Activated gamma-delta T cell treated with Interleukin-2 at 50 U/mL for 16 hours (primary cell): Measurements from ENCODE around the gene RANBP9.
A peak's percentile ranks its signal among the peaks of the same experiment; 100 is the strongest.

ENCODE experiments used
- DNase-seq: peaks from one replicate; pipeline ENCODE4 v3.0.0-alpha.2; 2020

Gene RANBP9

DNA sequence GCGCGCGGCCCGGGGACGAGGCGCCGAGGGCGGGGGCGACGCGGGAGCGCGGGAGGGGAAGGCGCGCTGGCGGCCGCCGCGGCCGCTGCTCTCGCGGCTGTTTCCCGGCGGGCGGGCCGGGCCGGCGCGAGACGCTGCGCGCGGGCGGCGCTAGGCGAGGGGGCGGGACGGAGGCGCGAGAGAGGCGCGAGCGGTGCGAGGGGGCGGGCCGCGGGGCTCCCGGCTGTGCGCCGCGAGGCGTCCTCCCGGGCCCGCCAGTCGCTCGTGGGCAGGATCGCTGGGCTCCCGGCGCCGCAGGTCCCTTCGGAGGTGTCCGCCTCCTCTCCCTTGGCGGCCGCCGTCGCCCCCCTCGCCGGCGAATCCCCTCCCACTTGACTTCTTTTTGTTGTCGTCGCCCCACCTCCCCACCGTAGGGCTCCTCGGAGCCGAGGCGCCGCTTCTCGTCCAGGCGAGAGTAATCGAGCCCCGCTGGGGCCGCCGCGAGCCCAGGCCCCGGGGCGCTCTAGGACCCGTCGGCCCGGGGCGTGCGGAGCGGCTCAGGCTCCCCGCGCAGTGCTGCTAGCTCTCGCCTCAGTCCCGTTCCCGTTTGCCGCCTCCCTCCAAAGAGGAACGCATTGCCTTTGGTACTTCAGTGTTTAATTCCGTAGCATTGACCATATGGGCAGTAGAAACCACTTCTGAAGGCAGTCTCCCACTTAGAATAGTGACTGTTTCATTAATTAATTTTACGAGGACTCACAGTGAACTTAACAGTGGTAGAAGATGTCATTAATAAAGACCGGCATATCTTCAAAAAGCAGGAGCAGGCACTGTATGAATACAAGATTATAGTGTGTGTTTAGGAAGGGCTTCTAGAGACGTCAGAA lies at the start of gene RANBP9:
Gene RANBP9 (minus strand): TSS at position 103 of the 866 bp plus-strand sequence. CDS start 330 bp downstream, outside the sequence.
- peak; percentile 88 for DNase-seq

DNA sequence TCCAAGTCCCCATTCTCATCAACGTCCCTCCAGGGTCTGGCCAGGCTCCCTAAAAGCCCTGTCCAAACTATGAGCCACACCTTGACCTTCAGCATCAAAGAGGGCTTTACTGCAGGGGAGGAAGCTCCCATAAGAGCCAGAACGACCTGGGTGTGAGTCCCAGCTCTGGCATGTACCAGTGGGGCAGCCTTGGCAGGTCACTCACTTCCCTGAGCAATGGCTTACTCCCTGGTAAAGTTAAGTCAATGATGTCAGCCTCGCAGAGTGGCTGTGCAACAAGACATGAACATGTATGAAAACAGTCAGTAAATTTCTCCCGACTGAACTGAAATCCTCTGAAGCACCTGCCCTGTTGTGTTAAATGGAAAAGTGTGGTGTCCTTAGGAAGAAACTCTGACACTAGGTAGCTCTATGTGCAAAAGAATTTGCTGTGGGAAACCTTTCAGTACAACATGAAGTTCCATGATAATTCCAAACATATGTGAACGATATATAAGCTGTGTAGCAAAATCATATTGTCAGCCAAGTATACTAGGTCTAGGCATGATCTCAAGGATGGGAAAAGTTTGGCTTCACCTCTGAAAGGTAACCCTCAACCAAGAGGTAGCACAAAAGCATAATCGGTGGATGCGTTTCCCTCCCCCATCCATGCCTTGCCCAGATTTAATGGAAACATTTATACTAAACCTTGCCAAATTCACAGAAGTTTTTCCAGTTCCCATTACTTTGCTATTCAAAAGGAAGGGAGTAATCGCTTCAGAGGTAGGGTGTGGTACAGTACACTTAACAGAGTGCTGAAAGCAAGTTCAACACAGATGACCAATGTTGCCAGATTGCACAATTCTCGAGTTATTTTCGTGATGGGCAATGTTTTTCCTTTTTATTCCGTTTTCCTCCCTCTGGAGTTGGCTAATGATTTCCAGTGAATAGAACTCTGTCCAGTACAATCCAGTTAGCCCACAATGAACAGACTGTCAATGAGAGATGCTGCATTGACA lies 49.0 kb upstream of the RANBP9 start:
- DNase-seq: no peak

DNA sequence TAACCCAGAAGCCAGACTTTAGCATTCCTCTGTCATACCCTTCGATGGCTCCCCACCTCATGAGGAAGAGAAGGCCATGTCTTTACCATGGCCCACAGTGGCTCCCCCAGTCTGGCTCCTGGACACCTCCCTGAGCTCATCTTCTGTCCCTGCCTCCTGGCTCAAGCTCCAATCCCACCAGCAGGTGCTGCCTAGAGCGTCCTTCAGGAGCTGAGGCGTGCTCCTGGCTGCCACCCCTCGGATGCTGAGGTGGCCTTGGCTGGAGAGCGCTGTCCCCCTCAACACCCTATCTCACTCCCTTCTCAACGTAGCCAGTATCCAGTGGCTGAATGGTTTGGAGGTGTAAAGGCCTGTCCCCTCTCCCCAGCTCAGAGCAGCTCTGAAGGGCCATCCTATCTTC lies 47.4 kb upstream of the RANBP9 start:
- no peak for DNase-seq

DNA sequence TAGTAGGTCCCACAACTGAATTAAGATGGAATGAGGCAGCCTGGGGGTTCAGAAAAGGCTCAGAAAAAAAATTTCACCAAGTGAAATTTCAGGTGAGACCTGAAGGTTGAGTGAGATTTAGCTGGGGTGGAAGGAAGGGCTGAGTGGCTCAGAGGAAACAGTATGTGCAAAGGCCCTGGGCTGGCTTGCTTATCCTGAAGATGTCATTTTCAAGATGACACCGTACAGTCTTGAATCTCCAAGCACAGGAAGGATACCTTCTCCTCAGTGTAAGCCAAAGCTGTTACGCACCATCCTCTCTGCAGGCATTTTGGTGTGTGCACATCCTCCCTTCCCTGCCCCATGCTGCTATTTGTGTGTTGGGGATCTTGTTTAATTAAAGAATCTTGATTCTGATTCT lies 43.0 kb upstream of the RANBP9 start:
- no peak for DNase-seq

DNA sequence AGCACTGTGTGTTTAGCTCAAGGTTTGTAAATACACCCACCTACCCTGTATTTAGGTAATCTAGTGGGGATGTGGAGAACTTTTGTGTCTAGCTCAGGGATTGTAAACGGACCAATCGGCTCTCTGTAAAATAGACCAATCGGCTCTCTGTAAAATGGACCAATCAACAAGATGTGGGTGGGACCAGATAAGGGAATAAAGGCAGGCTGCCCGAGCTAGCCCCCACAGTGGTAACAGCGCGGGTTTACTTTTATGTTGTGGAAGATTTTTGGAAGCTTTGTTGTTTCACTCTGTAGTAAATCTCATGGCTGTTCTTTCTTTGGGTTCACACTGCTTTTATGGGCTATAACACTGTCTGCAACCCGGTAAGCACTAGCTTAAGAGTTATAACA lies 32.1 kb upstream of the RANBP9 start:
- DNase-seq: no peak

DNA sequence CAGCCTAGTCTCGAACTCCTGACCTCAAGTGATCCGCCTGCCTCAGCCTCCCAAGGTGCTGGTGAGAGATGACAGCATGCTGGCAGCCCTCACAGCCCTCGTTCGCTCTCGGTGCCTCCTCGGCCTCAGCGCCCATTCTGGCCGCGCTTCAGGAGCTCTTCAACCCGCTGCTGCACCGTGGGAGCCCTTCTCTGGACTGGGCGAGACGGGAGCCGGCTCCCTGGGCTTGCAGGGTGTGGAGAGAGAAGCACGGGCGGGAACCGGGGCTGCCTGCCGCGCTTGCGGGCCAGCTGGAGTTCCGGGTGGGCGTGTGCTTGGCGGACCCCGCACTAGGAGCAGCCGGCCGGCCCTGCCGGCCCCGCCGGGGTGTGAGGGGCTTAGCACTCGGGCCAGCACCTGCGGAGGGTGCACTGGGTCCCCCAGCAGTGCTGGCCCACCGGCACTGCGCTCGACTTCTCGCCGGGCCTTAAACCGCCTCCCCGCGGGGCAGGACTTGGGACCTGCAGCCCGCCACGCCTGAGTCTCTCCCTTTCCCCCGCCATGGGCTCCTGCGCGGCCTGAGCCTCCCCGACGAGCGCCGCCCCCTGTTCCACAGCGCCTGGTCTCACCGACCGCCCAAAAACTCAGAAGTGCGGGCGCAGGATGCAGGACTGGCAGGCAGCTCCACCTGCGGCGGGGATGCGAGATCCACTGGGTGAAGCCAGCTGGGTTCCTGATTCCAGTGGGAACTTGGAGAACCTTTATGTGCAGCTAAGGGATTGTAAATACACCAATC lies 31.5 kb upstream of the RANBP9 start:
- no peak for DNase-seq

DNA sequence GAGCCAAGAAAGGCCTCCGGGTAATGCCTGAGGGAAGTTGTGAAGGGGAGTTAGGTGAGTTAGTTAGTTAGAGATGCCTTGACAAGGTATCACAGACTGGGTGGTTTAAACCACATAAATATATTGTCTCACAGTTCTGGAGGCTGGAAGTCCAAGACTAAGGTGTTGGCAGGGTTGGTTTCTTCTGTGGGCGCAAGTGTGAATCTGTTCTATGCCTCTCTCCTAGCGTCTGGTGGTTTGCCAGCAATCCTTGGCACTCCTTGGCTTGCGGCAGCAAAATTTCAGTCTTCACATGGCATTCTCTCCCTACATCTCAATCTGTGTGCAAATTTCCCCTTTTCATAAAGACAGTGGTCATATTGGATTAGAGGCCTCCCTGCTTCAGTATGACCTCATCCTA lies 29.7 kb upstream of the RANBP9 start:
- no peak for DNase-seq

DNA sequence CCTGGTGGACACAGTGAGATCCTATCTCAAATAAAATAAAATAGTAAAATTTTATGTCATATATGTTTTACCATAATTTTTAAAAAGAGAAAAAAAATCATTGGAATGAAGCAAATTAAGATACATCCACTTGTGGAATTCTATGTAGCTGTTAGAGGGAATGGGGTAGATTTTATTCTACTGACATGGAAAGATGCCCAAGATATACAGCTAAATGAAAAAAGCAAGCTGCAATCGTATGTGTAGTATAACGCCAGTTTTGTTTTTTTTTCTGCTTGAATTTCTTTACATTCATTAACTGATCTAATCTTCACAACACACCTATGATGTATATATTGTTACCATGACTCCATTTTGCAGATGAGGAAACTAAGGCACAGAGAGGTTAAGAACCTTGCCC lies 23.4 kb upstream of the RANBP9 start:
- DNase-seq: no peak

DNA sequence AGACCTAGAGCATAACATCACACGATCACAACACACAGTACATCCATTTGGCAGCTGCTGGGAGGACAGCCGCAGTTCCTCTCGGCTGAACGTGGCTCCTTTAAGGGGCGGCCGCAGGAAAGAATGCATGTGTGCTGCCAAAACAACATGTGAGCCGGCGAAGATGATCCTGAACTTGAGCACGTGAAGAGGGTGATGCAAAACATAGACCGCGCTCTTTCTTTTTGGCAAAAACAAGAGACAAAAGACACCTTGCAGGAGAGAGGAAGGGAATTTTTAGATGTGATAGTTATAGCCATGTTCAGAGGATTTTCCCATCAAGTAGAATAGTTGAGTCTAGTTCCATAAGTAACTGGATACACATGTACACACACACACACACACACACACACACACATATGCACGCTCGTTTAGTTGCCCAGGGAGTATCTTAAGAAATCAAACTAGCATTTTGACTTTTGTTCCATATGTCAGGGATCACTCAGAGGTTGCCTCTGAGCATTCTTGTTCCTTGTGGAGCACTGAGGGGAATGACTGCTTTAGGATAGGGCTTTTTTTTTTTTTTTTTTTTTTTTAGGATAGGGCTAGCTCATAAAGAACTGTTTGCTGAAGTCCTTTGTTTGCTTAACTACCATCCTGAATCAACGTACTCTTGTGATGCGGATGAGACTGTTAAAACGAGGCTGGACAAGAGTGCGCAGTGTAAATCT lies 21.7 kb upstream of the RANBP9 start:
- DNase-seq: no peak

DNA sequence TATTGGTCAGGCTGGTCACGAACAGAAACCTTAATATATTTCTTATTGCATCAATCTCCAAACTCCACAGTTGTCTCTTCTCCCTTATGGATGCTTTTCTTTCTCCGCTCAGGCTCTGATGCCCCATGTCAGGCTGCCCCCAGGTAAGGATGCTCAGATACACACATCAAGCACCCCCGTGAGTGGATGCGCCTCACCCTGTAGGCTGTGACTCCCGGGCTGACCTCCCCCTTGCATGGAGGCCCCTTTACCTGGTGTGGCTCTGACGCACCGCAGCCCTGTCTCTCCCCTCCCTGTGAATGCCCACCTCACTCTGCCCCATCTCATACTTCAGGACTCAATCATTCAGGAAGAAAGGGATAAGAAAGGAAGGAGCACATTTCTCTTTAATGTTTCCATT lies 19.1 kb upstream of the RANBP9 start:
- no peak for DNase-seq

DNA sequence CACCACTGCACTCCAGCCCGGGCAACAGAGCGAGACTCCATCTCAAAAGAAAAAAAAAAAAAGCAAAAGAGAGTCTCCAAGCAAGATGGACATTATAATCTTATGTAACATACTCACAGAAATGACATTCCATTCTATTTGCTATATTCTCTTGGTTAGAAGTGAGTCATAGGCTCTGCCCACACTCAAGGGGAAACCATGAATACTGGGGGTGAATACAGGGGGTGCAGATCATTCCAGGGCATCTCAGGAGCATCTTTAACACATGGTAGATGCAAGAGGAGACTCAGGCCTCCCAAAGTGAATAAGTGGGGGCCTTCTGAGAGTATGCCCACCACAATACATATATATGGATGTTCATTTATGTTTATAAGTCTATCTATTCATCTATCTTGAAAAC lies 18.3 kb upstream of the RANBP9 start:
- DNase-seq: no peak

DNA sequence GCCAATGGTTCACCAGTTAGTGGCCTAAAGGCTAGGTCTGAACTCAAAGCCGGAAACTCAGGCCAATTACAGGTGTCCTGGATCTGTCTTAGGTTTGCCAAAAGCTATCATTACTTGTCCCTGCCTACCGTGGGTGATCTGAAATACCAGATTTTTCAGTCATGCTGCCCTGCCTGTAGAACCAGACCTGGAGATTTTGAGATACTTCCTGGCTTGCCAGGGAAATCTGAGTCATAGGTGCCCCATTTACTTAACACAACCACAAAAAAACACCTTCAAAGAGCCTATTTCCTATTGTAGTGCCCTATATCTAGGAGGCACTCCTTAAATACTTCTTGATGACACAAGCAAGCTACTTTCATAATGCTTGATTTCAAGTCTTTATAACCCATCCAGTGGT lies 13.9 kb upstream of the RANBP9 start:
- peak; percentile 31 for DNase-seq

DNA sequence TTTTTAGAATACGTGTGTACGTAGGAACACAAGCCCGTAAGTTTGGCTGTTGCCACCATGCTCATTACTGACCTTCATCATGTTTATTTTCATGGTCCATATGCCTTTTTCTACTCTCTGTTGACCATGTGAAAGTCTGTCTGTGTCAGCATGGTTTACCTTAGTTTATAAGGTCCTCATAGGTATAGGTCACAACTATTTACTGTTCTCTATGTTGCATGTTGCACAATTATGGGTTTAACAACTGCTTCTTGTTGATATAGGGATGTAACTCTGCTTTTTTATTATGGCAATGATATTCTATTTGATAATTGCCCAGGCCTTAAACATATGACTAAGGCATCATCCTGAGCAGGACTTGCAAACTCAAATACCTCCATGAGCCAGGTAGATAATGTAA lies 13.4 kb upstream of the RANBP9 start:
- no peak for DNase-seq

DNA sequence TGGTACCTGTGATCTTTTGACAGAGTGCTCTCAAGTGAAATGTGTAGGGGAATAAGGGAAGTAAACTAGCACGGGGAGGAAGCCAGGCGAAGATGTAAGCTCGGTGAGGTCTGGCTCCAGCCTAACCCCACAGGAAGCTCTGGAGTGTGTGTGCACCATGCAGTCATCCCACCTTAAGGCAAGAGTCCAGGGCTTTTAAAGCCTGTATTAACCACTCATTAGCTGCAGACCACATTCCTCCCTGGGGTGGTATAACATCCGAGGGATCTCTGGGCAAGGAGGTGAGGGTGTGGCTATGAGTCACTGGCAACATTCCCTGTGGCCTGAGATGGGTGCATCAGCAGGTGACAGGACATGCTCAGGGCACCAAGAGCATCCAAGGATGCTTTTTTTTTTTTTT lies 12.5 kb upstream of the RANBP9 start:
- DNase-seq: no peak

DNA sequence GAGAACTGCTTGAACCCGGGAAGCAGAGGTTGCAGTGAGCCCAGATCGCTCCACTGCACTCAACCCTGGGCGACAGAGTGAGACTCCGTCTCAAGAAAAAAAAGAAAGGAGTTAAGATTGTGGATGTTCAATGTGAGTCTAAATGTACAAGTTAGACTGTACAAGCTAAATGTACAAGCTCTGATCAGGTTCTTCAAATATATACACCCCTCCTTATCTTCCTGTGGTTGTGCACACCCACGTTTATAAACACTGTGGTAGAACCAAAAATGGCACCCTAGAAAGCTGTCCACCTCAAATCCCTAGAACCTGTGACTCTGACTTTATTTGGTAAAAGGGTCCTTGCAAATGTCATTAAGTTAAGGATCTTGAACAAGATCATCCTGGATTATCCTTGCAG lies 11.2 kb upstream of the RANBP9 start:
- DNase-seq: no peak

DNA sequence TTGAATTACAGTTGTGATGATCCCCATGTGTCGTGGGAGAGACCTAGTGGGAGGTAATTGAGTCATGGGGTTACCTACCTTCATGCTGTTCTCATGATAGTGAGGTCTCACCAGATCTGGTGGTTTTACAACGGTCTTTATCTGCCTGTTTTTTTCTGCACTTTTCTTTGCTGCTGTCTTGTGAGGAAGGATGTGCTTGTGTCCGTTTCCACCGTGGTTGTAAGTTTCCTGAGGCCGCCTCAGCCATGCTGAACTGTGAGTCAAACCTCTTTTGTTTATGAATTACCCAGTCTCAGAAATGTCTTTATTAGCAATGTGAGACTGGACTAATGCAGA lies 6.5 kb upstream of the RANBP9 start:
- no peak for DNase-seq

DNA sequence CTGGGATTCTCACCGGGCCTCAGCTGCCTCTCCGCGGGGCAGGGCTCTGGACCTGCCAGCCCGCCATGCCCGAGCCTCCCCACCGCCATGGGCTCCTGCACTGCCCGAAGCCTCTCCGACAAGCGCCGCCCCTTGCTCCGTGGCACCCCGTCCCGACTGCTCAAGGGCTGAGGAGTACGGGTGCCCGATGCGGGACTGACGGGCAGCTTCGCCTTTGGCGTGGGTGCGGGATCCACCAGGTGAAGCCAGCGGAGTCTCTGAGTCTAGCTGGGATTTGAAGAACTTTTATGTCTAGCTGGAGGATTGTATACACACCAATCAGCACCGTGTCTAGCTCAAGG lies 5.3 kb upstream of the RANBP9 start:
- no peak for DNase-seq

DNA sequence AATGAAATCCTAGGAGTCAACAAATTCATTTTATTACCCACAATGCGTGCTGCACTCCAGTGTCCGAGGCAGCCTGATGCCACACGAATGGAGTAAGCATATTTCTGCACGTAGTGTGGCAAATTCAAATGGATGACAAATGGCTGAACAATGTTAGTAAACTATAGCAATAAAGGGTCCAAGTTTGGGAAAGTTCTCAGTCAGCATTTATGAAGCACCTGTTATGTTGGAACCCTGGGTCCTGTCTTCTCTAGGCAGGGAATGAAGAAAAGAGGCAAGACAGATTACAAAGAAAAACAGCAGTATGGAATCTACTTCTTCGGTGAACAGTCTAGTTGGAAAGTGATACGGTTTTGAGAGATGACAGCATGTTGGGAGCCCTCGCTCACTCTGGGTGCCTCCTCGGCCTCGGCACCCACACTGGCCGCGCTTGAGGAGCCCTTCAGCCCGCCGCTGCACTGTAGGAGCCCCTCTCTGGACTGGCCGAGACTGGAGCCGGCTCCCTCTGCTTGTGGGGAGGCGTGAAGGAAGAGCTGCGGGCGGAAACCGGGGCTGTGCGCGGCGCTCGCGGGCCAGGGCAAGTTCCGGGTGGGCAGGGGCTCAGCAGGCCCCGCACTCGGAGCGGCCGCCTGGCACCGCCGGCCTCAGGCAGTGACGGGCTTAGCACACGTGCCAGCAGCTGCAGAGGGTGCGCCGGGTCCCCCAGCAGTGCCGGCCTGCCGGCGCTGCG lies 4.8 kb upstream of the RANBP9 start:
- no peak for DNase-seq

DNA sequence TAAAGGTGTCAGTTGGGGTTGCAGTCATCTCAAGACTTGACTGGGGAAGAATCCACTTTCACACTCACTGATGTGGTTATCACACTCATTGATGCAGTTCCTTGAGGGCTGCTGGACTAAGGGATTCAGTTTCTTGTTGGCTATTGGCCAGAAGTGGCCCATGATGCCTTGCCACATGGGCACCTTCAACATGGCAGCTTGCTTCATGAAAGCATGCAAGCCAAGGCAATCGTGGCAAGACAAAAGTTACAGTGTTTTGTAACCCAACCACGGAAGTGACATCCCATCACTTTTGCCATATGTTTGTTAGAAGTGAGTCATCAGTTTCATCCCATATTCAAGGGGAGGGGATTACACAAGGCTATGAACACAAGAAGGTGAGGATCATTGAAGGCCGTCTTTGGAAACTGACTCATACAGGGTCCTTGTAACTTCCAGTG lies 3.8 kb upstream of the RANBP9 start:
- no peak for DNase-seq

DNA sequence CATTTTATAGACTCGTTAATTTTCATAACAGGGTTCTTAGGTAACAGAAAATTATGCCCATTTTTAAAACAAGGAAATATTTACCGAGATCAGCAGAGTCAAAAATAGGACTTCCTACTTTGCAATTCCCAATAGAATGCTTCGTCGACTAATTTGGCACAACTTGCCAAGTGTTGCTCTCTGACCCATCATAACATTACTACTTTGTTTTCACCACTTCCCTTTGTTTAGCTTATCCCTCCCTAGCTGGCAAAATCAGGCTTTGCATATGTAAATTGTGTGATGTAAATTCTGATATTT lies 914 bp upstream of the RANBP9 start:
- DNase-seq: no peak

DNA sequence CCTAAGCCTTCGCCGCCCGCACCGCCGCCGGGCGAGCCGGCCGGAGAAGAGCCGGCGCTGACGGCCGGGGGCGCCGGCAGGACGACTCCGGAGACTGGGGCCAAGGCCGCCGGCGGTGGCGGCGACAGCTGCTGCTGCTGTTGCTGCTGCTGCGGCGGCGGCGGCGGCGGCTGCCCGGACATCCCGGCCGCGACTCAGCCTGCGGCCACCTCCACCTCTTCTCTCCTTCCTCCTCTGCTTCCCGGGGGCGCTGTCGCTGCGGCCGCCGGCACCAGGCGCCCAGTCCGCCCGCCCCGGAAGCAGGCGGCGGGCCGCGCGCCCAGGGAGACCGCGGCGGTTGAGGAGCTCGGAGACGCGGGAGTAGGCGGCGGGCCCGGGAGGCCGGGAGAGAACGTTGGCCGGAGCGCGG lies 307 bp downstream of the RANBP9 start:
- peak; percentile 61 for DNase-seq
